Activated CD4-positive, alpha-beta T cell treated with anti-CD3 and anti-CD28 coated beads for 24 hours (primary cell): Measurements from ENCODE around the gene CLPTM1L.
"Not testable (repeated sequence)": the region's sequence is repeated elsewhere in the genome, so short reads cannot be mapped to it uniquely, and the experiment has no call there.

Source experiments
- DNase-seq, 2 donors: peaks; one replicate each; pipeline ENCODE4 v3.0.0-alpha.2; 2020; ENCODE audit warnings: low read depth in 2 of 2

Gene CLPTM1L

GRCh38 chr5:1293416-1294205 lies 51.3 kb downstream of the CLPTM1L start:
- no peak for DNase-seq

GRCh38 chr5:1292846-1293415 lies 52.0 kb downstream of the CLPTM1L start:
- no peak for DNase-seq

DNA sequence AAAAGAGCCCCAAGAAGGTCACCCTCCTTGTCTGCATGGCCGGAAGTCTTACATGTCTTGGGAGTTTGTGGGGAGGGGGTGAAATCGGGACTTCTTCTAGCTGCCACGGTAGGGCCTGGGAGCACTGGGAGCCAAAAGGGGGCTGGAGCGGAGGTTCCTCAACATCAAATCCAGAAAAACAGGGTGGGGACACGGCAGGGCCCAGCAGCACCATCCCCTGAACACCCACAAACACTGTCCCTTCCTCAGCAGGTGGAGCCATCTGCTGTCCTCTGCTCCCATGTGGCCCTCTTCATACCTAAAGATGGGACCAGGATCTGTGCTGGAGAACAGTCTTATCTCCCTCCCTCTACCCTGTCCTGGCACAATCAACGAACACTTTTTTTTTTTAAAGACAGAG lies 52.8 kb downstream of the CLPTM1L start:
- DNase-seq, result no peak

DNA sequence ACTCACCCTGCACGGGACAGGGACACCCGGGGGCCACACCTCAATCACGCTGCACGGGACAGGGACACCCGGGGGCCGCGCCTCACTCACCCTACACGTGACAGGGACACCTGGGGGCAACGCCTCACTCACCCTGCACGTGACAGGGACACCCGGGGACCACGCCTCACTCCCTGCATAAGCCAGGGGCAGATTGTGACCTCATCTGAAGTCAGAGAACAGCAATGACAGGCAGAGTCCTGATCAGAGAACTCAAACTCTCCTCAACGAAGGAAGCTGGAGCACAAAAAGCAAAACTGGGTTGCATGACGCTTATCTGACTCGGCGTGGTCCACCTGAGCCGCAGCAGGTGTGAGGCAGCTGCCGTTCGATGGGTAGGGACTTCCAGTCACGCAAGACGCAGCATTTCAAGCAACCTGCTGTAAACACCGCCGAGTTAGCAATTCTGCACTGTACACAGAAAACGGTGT lies 53.3 kb downstream of the CLPTM1L start:
- DNase-seq, result no peak

DNA sequence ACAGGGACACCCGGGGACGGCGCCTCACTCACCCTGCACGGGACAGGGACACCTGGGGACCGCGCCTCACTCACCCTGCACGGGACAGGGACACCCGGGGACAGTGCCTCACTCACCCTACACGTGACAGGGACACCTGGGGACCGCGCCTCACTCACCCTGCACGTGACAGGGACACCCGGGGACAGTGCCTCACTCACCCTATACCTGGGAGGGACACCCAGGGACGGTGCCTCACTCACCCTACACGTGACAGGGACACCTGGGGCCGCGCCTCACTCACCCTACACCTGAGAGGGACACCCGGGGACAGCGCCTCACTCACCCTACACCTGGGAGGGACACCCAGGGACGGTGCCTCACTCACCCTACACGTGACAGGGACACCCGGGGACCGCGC lies 53.9 kb downstream of the CLPTM1L start:
- DNase-seq, result not testable (repeated sequence)

GRCh38 chr5:1289559-1289958 lies 55.3 kb downstream of the CLPTM1L start:
- not testable (repeated sequence) for DNase-seq

DNA sequence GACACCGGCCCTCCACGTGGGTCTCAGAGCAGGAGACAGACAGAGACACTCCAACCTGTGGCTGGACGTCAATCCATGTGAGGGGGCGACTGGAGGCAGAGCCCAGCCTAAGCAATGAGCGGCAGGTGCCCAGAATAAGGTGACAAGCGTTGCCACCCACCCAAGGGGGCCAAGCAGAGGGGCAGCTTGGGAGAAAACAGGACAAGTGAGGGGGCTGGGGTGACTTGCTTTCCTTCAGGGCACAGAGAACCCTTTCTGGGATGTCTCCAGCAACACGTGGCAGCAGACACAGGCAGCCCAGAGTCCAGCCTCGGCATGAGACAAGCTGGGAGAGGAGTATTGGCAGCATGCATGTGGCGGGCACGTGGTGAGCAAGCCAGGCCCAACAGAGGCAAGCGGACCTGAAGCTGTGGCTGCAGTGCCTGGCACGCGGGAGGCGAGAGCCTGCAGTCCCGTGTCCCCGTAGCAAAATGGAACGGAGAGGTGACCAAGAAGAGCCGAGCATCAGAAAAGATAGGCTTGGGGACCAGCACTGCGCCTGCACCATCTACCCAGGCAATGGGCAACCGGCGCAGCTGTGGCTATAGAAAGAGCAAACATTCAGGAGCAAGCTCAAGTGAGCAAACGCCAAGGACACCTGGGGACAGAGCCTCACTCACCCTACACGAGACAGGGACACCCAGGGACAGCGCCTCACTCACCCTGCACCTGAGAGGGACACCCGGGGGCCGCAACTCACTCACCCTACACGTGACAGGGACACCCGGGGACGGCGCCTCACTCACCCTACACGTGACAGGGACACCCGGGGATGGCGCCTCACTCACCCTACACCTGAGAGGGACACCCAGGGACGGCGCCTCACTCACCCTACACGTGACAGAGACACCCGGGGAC lies 56.2 kb downstream of the CLPTM1L start:
- no peak for DNase-seq

DNA sequence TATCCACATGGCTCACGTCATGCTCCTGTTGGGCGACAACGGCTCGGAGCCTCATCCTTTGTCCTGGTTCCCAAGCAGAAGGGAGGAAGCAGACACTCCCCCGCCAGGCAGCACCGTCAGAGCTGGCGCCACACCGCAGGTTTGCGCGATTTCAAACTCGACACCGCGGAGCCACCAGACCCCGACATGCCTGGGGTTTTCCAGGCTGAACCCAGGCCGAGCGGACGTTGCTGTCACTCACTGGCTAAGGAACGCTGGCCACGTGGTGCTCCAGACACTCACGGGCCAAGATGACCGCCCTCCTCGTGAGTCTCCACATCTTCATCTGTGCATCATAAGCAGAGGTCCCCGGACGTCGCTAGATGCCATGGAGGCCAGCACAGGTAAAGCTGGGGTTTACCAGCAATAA lies 59.0 kb downstream of the CLPTM1L start:
- DNase-seq, result no peak

DNA sequence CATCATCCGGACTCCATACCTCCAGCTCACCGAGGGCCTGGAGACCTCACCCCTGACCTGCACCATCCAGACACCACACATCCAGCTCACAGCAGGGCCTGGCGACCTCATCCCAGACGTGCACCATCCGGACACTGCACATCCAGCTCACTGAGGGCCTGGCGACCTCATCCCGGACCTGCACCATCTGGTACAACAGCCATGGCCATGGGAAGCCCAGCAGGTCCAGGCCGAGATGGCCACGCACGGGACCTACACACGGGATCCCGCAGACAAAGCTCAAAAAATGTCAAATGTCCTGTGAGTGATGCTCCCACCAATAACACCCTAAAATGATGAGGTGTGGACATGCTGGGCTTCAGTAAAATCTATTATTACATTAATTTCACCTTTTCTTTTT lies 59.8 kb downstream of the CLPTM1L start:
- no peak for DNase-seq

DNA sequence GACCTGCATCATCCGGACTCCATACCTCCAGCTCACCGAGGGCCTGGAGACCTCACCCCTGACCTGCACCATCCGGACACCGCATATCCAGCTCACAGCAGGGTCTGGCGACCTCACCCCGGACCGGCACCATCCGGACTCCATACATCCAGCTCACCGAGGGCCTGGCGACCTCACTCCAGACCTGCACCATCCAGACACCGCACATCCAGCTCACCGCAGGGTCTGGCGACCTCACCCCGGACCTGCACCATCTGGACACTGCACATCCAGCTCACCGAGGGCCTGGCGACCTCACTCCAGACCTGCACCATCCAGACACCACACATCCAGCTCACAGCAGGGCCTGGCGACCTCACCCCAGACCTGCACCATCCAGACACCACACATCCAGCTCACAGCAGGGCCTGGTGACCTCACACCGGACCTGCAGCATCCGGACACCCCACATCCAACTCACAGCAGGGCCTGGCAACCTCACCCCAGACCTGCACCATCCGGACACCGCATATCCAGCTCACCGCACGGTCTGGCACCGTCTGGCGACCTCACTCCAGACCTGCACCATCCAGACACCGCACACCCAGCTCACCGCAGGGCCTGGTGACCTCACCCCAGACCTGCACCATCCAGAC lies 60.4 kb downstream of the CLPTM1L start:
- DNase-seq, result not testable (repeated sequence)

DNA sequence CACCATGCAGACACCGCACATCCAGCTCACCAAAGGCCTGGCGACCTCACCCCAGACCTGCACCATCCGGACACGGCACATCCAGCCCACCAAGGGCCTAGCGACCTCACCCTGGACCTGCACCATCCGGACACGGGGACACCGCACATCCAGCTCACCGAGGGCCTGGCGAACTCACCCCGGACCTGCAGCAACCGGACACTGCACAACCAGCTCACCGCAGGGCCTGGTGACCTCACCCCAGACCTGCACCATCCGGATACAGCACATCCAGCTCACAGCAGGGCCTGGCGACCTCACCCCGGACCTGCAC lies 61.2 kb downstream of the CLPTM1L start:
- not testable (repeated sequence) for DNase-seq

DNA sequence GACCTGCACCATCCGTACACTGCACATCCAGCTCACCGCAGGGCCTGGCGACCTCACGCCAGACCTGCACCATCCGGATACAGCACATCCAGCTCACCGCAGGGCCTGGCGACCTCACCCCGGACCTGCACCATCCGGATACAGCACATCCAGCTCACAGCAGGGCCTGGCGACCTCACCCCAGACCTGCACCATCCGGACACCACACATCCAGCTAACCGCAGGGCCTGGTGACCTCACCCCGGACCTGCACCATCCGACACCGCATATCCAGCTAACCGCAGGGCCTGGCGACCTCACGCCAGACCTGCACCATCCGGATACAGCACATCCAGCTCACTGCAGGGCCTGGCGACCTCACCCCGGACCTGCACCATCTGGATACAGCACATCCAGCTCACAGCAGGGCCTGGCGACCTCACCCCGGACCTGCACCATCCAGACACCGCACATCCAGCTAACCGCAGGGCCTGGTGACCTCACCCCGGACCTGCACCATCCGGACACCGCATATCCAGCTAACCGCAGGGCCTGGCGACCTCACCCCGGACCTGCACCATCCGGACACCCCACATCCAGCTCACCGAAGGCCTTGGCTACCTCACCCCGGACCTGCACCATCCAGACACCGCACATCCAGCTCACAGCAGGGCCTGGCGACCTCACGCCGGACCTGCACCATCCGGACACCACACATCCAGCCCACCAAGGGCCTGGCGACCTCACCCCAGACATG lies 61.7 kb downstream of the CLPTM1L start:
- not testable (repeated sequence) for DNase-seq

GRCh38 chr5:1282131-1282992 lies 62.5 kb downstream of the CLPTM1L start:
- DNase-seq, result no peak

DNA sequence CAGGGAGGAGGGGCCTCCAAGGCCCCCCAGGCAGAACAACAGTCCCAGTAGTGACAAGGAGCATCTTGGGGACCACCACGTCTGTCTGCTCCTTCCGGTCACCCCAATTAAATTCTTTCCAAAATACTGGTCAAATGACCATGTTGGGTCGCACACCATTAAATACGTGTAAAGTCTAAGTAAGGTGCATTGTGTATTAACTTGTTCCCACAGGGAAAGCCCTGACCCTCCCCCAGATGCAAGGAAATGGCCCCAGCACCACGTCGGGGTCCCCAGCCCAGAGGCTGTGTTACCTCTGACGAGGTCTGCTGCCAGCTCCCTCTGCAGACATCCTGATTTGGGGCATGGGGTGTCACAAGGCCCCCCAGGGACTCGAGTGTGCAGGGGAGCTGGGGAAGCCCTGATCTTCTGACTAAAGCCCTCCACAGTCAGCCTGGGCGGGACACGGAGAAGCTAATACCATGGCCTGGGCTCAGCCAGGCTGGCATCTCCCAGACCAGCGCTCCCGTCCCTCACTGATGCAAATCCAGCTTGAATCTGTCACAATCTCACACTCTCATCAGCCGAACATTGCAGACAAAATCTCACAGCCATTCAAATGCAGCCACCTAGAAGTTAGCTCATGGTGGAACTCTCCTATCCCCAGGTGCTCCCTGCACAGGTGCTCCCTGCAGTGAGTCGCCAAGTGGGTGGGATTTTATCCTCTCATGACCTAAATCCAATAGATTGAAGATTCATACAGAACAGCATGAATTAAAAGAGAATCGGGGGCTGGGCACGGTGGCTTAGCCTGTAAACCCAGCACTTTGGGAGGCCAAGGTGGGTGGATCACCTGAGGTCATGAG lies 63.6 kb downstream of the CLPTM1L start:
- no peak for DNase-seq

- DNase-seq, result no peak
Measured at GRCh38 chr5:1280177-1281037, 64.5 kb downstream of the CLPTM1L start.

- no peak for DNase-seq
Measured at GRCh38 chr5:1279443-1280151, 65.3 kb downstream of the CLPTM1L start.

- DNase-seq, result no peak
Measured at GRCh38 chr5:1278656-1279442, 66.0 kb downstream of the CLPTM1L start.
